ENCODE measurements around the gene ARHGAP26.
"Not testable (repeated sequence)": the region's sequence is repeated elsewhere in the genome, so short reads cannot be mapped to it uniquely, and the experiment has no call there.

Gene ARHGAP26

GRCh38 chr5:143113461-143113860, 343.3 kb downstream of the ARHGAP26 start:
- ATAC-seq (ENCODE audit: low read depth) (peak; percentile 52), DNase-seq (ENCODE audit: low spot score in 2 of 2) (no peak)
- H3K9me3 Mint-ChIP-seq = no peaks in the 10 kb centered on the region
- H3K36me3 Mint-ChIP-seq = no peaks in the 10 kb centered on the region
- H3K27ac Mint-ChIP-seq = peak overlapping the region; percentile 42
- H3K4me1 Mint-ChIP-seq = peaks cover 11% of the 10 kb centered on the region
- H3K27me3 Mint-ChIP-seq = no peaks in the 10 kb centered on the region
- H3K4me3 Mint-ChIP-seq = no peak overlapping the region

- no peak for DNase-seq (ENCODE audit: low spot score in 2 of 2)
- no peaks in the 10 kb centered on the region for H3K9me3 Mint-ChIP-seq
- H3K27ac Mint-ChIP-seq = no peak overlapping the region
- no peaks in the 10 kb centered on the region for H3K36me3 Mint-ChIP-seq
- H3K4me1 Mint-ChIP-seq = peaks cover 11% of the 10 kb centered on the region
- no peak overlapping the region for H3K4me3 Mint-ChIP-seq
- ATAC-seq (ENCODE audit: low read depth) = no peak
- no peaks in the 10 kb centered on the region for H3K27me3 Mint-ChIP-seq
Measured at GRCh38 chr5:143114481-143114880, 344.3 kb downstream of the ARHGAP26 start.

- DNase-seq (ENCODE audit: low spot score in 2 of 2) (no peak), ATAC-seq (ENCODE audit: low read depth) (no peak)
- Mint-ChIP-seq H3K4me1 (peaks cover 11% of the 10 kb centered on the region), H3K4me3 (no peak overlapping the region), H3K27me3 (no peaks in the 10 kb centered on the region), H3K27ac (no peak overlapping the region), H3K36me3 (peaks cover under 1% of the 10 kb centered on the region), H3K9me3 (no peaks in the 10 kb centered on the region)
Measured at GRCh38 chr5:143115381-143115780, 345.2 kb downstream of the ARHGAP26 start.

GRCh38 chr5:143116814-143117213, 346.6 kb downstream of the ARHGAP26 start:
- H3K4me1 Mint-ChIP-seq = peaks cover 11% of the 10 kb centered on the region
- H3K36me3 Mint-ChIP-seq = peaks cover 7% of the 10 kb centered on the region
- H3K27me3 Mint-ChIP-seq = no peaks in the 10 kb centered on the region
- H3K4me3 Mint-ChIP-seq = no peak overlapping the region
- no peaks in the 10 kb centered on the region for H3K9me3 Mint-ChIP-seq
- H3K27ac Mint-ChIP-seq = no peak overlapping the region
- no peak for ATAC-seq (ENCODE audit: low read depth)
- DNase-seq (ENCODE audit: low spot score in 2 of 2) = no peak

- ATAC-seq (ENCODE audit: low read depth) (no peak), DNase-seq (ENCODE audit: low spot score in 2 of 2) (no peak)
- peaks cover 12% of the 10 kb centered on the region for H3K36me3 Mint-ChIP-seq
- H3K4me3 Mint-ChIP-seq = no peak overlapping the region
- H3K9me3 Mint-ChIP-seq = no peaks in the 10 kb centered on the region
- no peaks in the 10 kb centered on the region for H3K27me3 Mint-ChIP-seq
- peaks cover 13% of the 10 kb centered on the region for H3K4me1 Mint-ChIP-seq
- H3K27ac Mint-ChIP-seq = peak overlapping the region; percentile 5
Measured at GRCh38 chr5:143117821-143118220, 347.6 kb downstream of the ARHGAP26 start.

- Mint-ChIP-seq H3K9me3 (no peaks in the 10 kb centered on the region), H3K4me1 (peaks cover 12% of the 10 kb centered on the region), H3K27ac (peak overlapping the region; percentile 5), H3K27me3 (no peaks in the 10 kb centered on the region), H3K4me3 (no peak overlapping the region), H3K36me3 (peaks cover 12% of the 10 kb centered on the region)
- ATAC-seq (ENCODE audit: low read depth) (peak; percentile 69), DNase-seq (ENCODE audit: low spot score in 2 of 2) (no peak)
Measured at GRCh38 chr5:143118222-143118621, 348.0 kb downstream of the ARHGAP26 start.

- H3K27ac Mint-ChIP-seq; H3K4me1 Mint-ChIP-seq; DNase-seq (ENCODE audit: low spot score in 2 of 2); H3K4me3 Mint-ChIP-seq; H3K27me3 Mint-ChIP-seq; ATAC-seq (ENCODE audit: low read depth); H3K9me3 Mint-ChIP-seq: not testable (repeated sequence)
- peaks cover 12% of the 10 kb centered on the region for H3K36me3 Mint-ChIP-seq
Measured at GRCh38 chr5:143118818-143119217, 348.6 kb downstream of the ARHGAP26 start.

- Mint-ChIP-seq H3K36me3 (peaks cover 12% of the 10 kb centered on the region), H3K27me3 (no peaks in the 10 kb centered on the region), H3K4me1 (peaks cover 8% of the 10 kb centered on the region), H3K27ac (no peak overlapping the region), H3K4me3 (no peak overlapping the region), H3K9me3 (no peaks in the 10 kb centered on the region)
- no peak for DNase-seq (ENCODE audit: low spot score in 2 of 2)
- no peak for ATAC-seq (ENCODE audit: low read depth)
Measured at GRCh38 chr5:143119291-143119769, 349.2 kb downstream of the ARHGAP26 start.

- DNase-seq (ENCODE audit: low spot score in 2 of 2) (no peak), ATAC-seq (ENCODE audit: low read depth) (no peak)
- Mint-ChIP-seq H3K36me3 (peaks cover 12% of the 10 kb centered on the region), H3K9me3 (no peaks in the 10 kb centered on the region), H3K27me3 (no peaks in the 10 kb centered on the region), H3K4me1 (peaks cover 8% of the 10 kb centered on the region), H3K4me3 (no peak overlapping the region), H3K27ac (no peak overlapping the region)
Measured at GRCh38 chr5:143119881-143120341, 349.7 kb downstream of the ARHGAP26 start.

GRCh38 chr5:143120460-143121134, 350.4 kb downstream of the ARHGAP26 start:
- Mint-ChIP-seq H3K36me3 (peaks cover 12% of the 10 kb centered on the region), H3K4me3 (no peak overlapping the region), H3K9me3 (no peaks in the 10 kb centered on the region), H3K27ac (no peak overlapping the region), H3K27me3 (no peaks in the 10 kb centered on the region), H3K4me1 (peaks cover 8% of the 10 kb centered on the region)
- DNase-seq (ENCODE audit: low spot score in 2 of 2) = no peak
- no peak for ATAC-seq (ENCODE audit: low read depth)

GRCh38 chr5:143121135-143121475, 350.9 kb downstream of the ARHGAP26 start:
- Mint-ChIP-seq H3K9me3 (no peaks in the 10 kb centered on the region), H3K4me3 (no peak overlapping the region), H3K27ac (no peak overlapping the region), H3K4me1 (peaks cover 10% of the 10 kb centered on the region), H3K27me3 (no peaks in the 10 kb centered on the region), H3K36me3 (peaks cover 12% of the 10 kb centered on the region)
- no peak for DNase-seq (ENCODE audit: low spot score in 2 of 2)
- ATAC-seq (ENCODE audit: low read depth) = no peak

- Mint-ChIP-seq H3K9me3 (no peaks in the 10 kb centered on the region), H3K27ac (no peak overlapping the region), H3K27me3 (no peaks in the 10 kb centered on the region), H3K36me3 (peaks cover 12% of the 10 kb centered on the region), H3K4me3 (no peak overlapping the region), H3K4me1 (peaks cover 5% of the 10 kb centered on the region)
- no peak for ATAC-seq (ENCODE audit: low read depth)
- no peak for DNase-seq (ENCODE audit: low spot score in 2 of 2)
Measured at GRCh38 chr5:143124593-143124992, 354.4 kb downstream of the ARHGAP26 start.

GRCh38 chr5:143126174-143127019, 356.2 kb downstream of the ARHGAP26 start:
- no peak overlapping the region for H3K27ac Mint-ChIP-seq
- peaks cover 10% of the 10 kb centered on the region for H3K4me1 Mint-ChIP-seq
- H3K4me3 Mint-ChIP-seq = no peak overlapping the region
- no peaks in the 10 kb centered on the region for H3K9me3 Mint-ChIP-seq
- no peak for DNase-seq (ENCODE audit: low spot score in 2 of 2)
- no peaks in the 10 kb centered on the region for H3K27me3 Mint-ChIP-seq
- H3K36me3 Mint-ChIP-seq = peaks cover 5% of the 10 kb centered on the region
- no peak for ATAC-seq (ENCODE audit: low read depth)

- H3K4me3 Mint-ChIP-seq = no peak overlapping the region
- DNase-seq (ENCODE audit: low spot score in 2 of 2) (no peak), ATAC-seq (ENCODE audit: low read depth) (no peak)
- no peak overlapping the region for H3K27ac Mint-ChIP-seq
- H3K4me1 Mint-ChIP-seq = peaks cover 8% of the 10 kb centered on the region
- no peaks in the 10 kb centered on the region for H3K9me3 Mint-ChIP-seq
- no peaks in the 10 kb centered on the region for H3K27me3 Mint-ChIP-seq
- no peaks in the 10 kb centered on the region for H3K36me3 Mint-ChIP-seq
Measured at GRCh38 chr5:143128412-143129071, 358.4 kb downstream of the ARHGAP26 start.
